GM06990 (cell line): ENCODE measurements around the gene SPAG8.

Source experiments
- DNase-seq: peaks from one replicate; pipeline ENCODE4 v3.0.0-alpha.2; 2011; ENCODE audit not compliant: insufficient read length; ENCODE audit errors: extremely low read depth
- H3K27me3 ChIP-seq: replicated peaks from 2 replicates; pipeline ENCODE4 v1.6.0; 2011; ENCODE audit warnings: low read length; ENCODE audit not compliant: control insufficient read depth, insufficient read depth
- H3K36me3 ChIP-seq: 2 replicates; pipeline ENCODE4 v1.5.1; 2011; ENCODE audit warnings: low read length; ENCODE audit not compliant: control insufficient read depth, insufficient read depth
- H3K4me3 ChIP-seq: replicated peaks from 2 replicates; pipeline ENCODE4 v1.5.1; 2011; ENCODE audit warnings: low read depth, mild to moderate bottlenecking, control low read depth, low read length
- TF ChIP-seq, protein P1 (sequence below): IDR thresholded peaks from 2 replicates; pipeline ENCODE4 v1.5.1; 2011; ENCODE audit warnings: low read length, control low read depth, mild to moderate bottlenecking, inconsistent platforms; ENCODE audit not compliant: insufficient read depth, poor library complexity, severe bottlenecking

Gene SPAG8

DNA sequence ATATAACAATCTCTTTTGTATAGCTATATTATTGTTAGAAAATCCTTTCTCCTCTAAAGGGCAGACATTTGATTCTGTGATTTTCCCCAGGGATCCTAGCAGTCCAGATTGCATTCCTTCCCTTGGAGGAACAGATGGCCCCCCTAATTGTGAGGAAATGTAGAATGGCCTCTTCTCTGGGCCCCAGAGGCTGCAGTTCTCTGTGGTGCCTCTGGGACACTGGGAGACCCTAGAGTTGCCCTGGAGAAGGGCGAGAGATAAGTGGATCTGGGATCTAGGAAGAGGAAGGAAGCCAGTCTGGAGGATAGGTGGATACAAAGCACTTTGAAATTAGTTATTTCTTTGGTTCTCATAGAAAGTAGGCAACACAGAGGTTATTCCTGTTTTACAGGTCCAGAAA, 4.6 kb upstream of the SPAG8 start:
- H3K27me3 ChIP-seq: no peaks in the 10 kb centered on the region
- H3K36me3 ChIP-seq: no peaks in the 10 kb centered on the region
- no peak overlapping the region for H3K4me3 ChIP-seq
- TF ChIP-seq, protein P1, sequence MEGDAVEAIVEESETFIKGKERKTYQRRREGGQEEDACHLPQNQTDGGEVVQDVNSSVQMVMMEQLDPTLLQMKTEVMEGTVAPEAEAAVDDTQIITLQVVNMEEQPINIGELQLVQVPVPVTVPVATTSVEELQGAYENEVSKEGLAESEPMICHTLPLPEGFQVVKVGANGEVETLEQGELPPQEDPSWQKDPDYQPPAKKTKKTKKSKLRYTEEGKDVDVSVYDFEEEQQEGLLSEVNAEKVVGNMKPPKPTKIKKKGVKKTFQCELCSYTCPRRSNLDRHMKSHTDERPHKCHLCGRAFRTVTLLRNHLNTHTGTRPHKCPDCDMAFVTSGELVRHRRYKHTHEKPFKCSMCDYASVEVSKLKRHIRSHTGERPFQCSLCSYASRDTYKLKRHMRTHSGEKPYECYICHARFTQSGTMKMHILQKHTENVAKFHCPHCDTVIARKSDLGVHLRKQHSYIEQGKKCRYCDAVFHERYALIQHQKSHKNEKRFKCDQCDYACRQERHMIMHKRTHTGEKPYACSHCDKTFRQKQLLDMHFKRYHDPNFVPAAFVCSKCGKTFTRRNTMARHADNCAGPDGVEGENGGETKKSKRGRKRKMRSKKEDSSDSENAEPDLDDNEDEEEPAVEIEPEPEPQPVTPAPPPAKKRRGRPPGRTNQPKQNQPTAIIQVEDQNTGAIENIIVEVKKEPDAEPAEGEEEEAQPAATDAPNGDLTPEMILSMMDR: no peak
- no peak for DNase-seq

- peak within 1 kb of the TSS; percentile 71 for H3K4me3 ChIP-seq
- no peaks in the 10 kb centered on the region for H3K27me3 ChIP-seq
- peak; percentile 95 for DNase-seq
- TF ChIP-seq, protein P1: no peak
- H3K36me3 ChIP-seq: no peaks in the 10 kb centered on the region
These were observed 2.9 kb upstream of the SPAG8 start, which contains the start of gene HINT2 for GRCh38 chr9:35814841-35815543. HINT2 (minus strand) TSS chr9:35815042; CDS start chr9:35814979, 63 bp downstream.

- H3K27me3 ChIP-seq: no peaks in the 10 kb centered on the region
- DNase-seq: peak; percentile 74
- TF ChIP-seq, protein P1: peak; percentile 50
- H3K4me3 ChIP-seq: peak overlapping the region; percentile 71
- no peaks in the 10 kb centered on the region for H3K36me3 ChIP-seq
These were observed 2.2 kb upstream of the SPAG8 start for GRCh38 chr9:35814106-35814840.

DNA sequence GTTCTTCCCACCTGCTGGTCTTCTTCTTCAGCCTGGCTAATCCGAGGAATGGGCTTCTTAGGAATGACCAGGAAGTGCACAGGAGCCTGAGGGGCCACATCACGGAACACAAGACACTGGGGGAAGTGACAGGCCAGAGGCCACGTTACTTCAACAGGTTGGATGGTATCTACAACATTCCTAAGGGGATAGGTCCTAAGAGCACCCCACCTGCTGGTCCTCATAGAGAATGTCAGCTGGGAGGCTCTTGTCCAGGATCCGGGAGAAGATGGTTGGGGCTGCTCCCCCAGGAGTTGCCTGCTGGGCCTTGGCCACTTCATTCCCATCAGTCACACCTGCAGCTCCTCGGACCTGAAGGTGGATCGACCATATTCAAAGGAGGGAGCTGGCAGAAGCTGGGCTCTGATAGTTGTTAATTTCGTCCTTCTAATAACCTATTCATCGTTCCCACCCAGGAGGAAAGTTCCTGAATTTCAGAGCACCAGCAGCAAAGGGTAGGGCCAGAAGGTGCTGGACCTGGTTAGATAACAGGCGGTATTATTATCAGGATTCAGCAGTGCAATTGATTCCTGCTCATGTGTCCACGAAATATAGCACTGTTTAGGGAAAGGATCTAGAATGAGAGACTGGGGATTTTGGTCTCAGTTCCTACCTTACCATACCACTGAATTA, 1.5 kb upstream of the SPAG8 start:
- H3K27me3 ChIP-seq: no peaks in the 10 kb centered on the region
- TF ChIP-seq, protein P1: peak; percentile 23
- peak overlapping the region; percentile 71 for H3K4me3 ChIP-seq
- peaks cover under 1% of the 10 kb centered on the region for H3K36me3 ChIP-seq
- no peak for DNase-seq

DNA sequence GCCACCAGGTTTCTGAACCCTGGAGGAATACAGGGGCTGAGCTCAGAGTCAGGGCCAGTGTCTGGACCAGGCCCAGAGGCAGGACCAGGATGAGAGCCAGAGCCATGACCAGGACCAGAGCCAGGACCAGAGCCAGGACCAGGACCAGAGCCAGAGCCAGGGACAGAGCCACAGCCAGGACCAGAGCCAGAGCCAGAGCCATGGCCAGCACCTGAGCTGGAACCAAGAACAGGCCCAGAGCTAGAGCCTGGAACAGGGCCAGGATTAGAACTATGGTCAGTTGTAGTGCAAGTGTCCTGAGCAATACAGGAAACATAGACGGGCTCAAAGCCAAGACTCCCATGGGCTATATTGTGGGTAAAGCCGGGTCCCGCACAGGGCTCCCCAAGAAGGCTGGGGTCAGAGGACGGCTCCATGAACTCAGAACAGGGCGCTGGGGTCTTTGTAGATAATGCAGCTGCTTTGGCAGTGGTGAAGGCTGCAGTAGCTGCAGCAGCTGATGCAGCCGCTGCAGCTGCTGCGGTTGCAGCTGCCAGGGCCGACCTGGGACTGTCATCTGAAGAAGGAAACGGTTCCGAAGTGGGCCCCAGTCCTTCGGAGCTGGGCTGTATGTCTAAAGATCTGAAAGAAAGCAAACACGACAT, 559 bp downstream of the SPAG8 start:
- H3K27me3 ChIP-seq: no peaks in the 10 kb centered on the region
- DNase-seq: no peak
- TF ChIP-seq, protein P1: no peak
- H3K36me3 ChIP-seq: peaks cover 4% of the 10 kb centered on the region
- peak overlapping the region; percentile 55 for H3K4me3 ChIP-seq
